Activated T-cell treated with anti-CD3 and anti-CD28 coated beads for 48 hours (primary cell): Measurements from ENCODE around the gene USP12.
"Not testable (repeated sequence)": the region's sequence is repeated elsewhere in the genome, so short reads cannot be mapped to it uniquely, and the experiment has no call there.

Source experiments
- DNase-seq: peaks from one replicate; pipeline ENCODE4 v3.0.0-alpha.2; 2020; ENCODE audit warnings: low read depth

USP12 gene

GRCh38 chr13:27076421-27076820 is 95.2 kb downstream of the USP12 start:
- DNase-seq = no peak

- DNase-seq = no peak
Measured at GRCh38 chr13:27073186-27073585, 98.4 kb downstream of the USP12 start.

- DNase-seq = not testable (repeated sequence)
Measured at GRCh38 chr13:27066123-27066522, 105.5 kb downstream of the USP12 start.

GRCh38 chr13:27065582-27065981 is 106.0 kb downstream of the USP12 start:
- no peak for DNase-seq

GRCh38 chr13:27064252-27064995 is 107.2 kb downstream of the USP12 start:
- DNase-seq = no peak

GRCh38 chr13:27057817-27058216 is 113.8 kb downstream of the USP12 start:
- no peak for DNase-seq

GRCh38 chr13:27055526-27055925 is 116.1 kb downstream of the USP12 start:
- DNase-seq = no peak

- DNase-seq = no peak
Measured at GRCh38 chr13:27054760-27055159, 116.9 kb downstream of the USP12 start.

- DNase-seq = no peak
Measured at GRCh38 chr13:27053902-27054595, 117.6 kb downstream of the USP12 start.

- DNase-seq = no peak
Measured at GRCh38 chr13:27053210-27053884, 118.3 kb downstream of the USP12 start.

GRCh38 chr13:27052551-27053208 is 118.9 kb downstream of the USP12 start:
- DNase-seq = no peak

- DNase-seq = no peak
Measured at GRCh38 chr13:27047081-27047480, 124.5 kb downstream of the USP12 start.

- no peak for DNase-seq
Measured at GRCh38 chr13:27044837-27045570, 126.6 kb downstream of the USP12 start.

GRCh38 chr13:27043013-27043412 is 128.6 kb downstream of the USP12 start:
- no peak for DNase-seq

- no peak for DNase-seq
Measured at GRCh38 chr13:27041341-27041740, 130.3 kb downstream of the USP12 start.

GRCh38 chr13:27040826-27041108 is 130.8 kb downstream of the USP12 start:
- DNase-seq = no peak

GRCh38 chr13:27039171-27039701 is 132.4 kb downstream of the USP12 start:
- DNase-seq = no peak

GRCh38 chr13:27038323-27038722 is 133.3 kb downstream of the USP12 start:
- no peak for DNase-seq

- no peak for DNase-seq
Measured at GRCh38 chr13:27037571-27037970, 134.0 kb downstream of the USP12 start.

- DNase-seq = no peak
Measured at GRCh38 chr13:27037171-27037570, 134.4 kb downstream of the USP12 start.

GRCh38 chr13:27036236-27036981 is 135.2 kb downstream of the USP12 start:
- DNase-seq = no peak
